Mammary epithelial cell (primary cell): ENCODE results near the gene TBC1D14.

Source experiments
- CTCF ChIP-seq, 2 donors: IDR thresholded peaks in 1 of 2; conservative IDR thresholded peaks in 1 of 2; 2 replicates each; pipeline ENCODE4 v1.5.1; 2011 to 2012; ENCODE audit warnings: inconsistent platforms in 2 of 2, low read length in 2 of 2, mild to moderate bottlenecking in 2 of 2, control low read depth in 1 of 2, low read depth in 1 of 2; ENCODE audit not compliant: insufficient read depth in 1 of 2; ENCODE audit errors: extremely low read depth in 1 of 2
- EZH2 ChIP-seq: IDR thresholded peaks from 2 replicates; pipeline ENCODE4 v1.6.1; 2012; ENCODE audit warnings: low read length, inconsistent platforms, borderline replicate concordance

GRCh38 chr4:7062816-7063215 is 153.2 kb downstream of the TBC1D14 start:
- TF ChIP-seq CTCF (conservative IDR thresholded peaks at IDR 0.05 in 1 of 2, IDR thresholded peaks at IDR 0.05 in 1 of 2; ENCODE audit: extremely low read depth in 1 of 2, insufficient read depth in 1 of 2, low read depth in 1 of 2, low read length in 2 of 2) (no peak), EZH2 (no peak)
